Measurements from ENCODE around the gene ZNF630.
"Not testable (repeated sequence)": the region's sequence is repeated elsewhere in the genome, so short reads cannot be mapped to it uniquely, and the experiment has no call there.

DNA sequence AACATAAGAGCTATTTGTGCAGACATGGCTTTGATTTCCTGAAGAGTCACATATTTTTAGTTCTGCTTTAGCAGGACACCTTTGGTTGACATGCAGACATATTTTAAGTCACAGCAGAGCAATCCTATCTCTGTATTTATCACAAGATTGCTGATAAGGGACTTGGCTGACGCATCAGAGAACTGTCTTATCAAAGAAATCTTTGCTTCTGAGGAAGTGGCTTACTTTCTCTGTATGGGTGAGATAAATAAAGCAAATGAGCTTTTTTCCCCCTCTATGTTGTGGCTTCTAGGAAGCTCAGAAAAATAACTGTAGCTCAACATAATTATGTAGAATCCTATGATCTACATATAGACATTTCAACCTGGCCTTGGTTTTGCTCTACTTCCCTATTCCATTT, 51.5 kb downstream of the ZNF630 start:
- TF ChIP-seq CSDC2 (CRISPR knock-in tag; IDR thresholded peaks at IDR 0.05); ARNTL (CRISPR knock-in tag; IDR thresholded peaks at IDR 0.05; ENCODE audit: borderline replicate concordance, low read depth); ISL1 (CRISPR knock-in tag; IDR thresholded peaks at IDR 0.05): not testable (repeated sequence)
- TF ChIP-seq, protein P1, sequence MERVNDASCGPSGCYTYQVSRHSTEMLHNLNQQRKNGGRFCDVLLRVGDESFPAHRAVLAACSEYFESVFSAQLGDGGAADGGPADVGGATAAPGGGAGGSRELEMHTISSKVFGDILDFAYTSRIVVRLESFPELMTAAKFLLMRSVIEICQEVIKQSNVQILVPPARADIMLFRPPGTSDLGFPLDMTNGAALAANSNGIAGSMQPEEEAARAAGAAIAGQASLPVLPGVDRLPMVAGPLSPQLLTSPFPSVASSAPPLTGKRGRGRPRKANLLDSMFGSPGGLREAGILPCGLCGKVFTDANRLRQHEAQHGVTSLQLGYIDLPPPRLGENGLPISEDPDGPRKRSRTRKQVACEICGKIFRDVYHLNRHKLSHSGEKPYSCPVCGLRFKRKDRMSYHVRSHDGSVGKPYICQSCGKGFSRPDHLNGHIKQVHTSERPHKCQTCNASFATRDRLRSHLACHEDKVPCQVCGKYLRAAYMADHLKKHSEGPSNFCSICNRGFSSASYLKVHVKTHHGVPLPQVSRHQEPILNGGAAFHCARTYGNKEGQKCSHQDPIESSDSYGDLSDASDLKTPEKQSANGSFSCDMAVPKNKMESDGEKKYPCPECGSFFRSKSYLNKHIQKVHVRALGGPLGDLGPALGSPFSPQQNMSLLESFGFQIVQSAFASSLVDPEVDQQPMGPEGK (CRISPR knock-in tag; IDR thresholded peaks at IDR 0.05; ENCODE audit: borderline replicate concordance): not testable (repeated sequence)

Data from SK-N-SH treated with all-trans-retinoic acid at 6 μM for 48 hours (cell line).